ENCODE results near the gene TINCR. TPM values are rescaled to one million over a fixed set of nuclear protein-coding genes. Genes with fewer than 3 reads are reported as not detected.

TINCR gene
- total RNA-seq, 1 experiment from 2014 or later: not detected

DNA sequence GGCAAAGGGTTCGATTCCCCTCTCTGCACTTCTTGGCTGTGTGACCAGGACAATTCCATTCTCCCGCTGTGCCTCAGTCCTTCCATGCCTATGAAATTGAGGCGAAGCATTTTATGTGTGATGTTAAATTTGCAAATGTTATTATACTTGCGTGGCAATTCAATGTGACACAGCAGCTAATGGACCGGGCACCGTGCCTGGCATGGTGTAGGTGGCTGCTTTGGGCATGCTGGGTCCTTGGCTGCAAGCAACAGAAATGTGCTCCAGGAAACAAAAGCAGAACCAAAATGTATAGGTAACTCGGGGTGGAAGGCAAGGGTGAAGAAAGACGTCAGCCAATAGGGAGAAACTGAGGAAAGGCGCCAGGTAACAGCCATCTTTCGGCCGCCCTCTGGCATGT is 37.1 kb downstream of the TINCR start:
- H3K4me2 ChIP-seq (ENCODE audit: low read depth, low read length, poor library complexity, severe bottlenecking): no peak overlapping the region
- H3K27ac ChIP-seq (ENCODE audit: low read length): no peak overlapping the region
- no peaks in the 10 kb centered on the region for H3K4me1 ChIP-seq (ENCODE audit: low read length)
- H3K9me2 ChIP-seq (replicated peaks; ENCODE audit: insufficient read depth, low read length): no peaks in the 10 kb centered on the region
- H3K9ac ChIP-seq (ENCODE audit: low read length): no peak overlapping the region
- no peak overlapping the region for H2AFZ ChIP-seq (ENCODE audit: low read length)
- H3K36me3 ChIP-seq (ENCODE audit: insufficient read depth, low read length): no peaks in the 10 kb centered on the region
- H3K27me3 ChIP-seq (ENCODE audit: low read length): no peaks in the 10 kb centered on the region
- no peaks in the 10 kb centered on the region for H3K79me2 ChIP-seq (ENCODE audit: low read length)
- H3K4me3 ChIP-seq (ENCODE audit: low read length): no peak overlapping the region
- peaks cover 13% of the 10 kb centered on the region for H3K9me3 ChIP-seq (ENCODE audit: low read length)
- no peak for DNase-seq
- H4K20me1 ChIP-seq (ENCODE audit: insufficient read depth, low read depth, low read length): no peaks in the 10 kb centered on the region

DNA sequence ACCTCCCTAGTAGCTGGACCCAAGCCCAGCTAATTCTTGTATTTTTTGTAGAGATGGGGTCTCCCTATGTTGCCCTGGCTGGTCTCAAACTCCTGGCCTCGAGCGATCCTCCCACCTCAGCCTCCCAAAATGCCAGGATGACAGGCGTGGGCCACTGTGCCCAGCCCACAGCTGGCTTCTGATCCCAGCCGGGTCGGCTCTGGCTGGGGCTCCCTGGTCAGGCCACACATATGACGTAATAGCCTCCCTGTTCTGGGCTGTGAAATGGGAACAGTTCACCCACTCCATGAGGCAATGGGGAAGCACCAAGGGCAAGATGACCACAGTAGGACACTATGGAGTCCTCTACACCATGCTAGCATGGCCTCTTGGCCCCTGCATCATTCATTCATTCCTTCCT is 41.1 kb downstream of the TINCR start:
- Histone ChIP-seq H3K27ac (ENCODE audit: low read length) (no peak overlapping the region), H4K20me1 (ENCODE audit: insufficient read depth, low read depth, low read length) (no peaks in the 10 kb centered on the region), H3K9me2 (replicated peaks; ENCODE audit: insufficient read depth, low read length) (no peaks in the 10 kb centered on the region), H3K9me3 (ENCODE audit: low read length) (no peaks in the 10 kb centered on the region), H3K4me1 (ENCODE audit: low read length) (no peaks in the 10 kb centered on the region), H2AFZ (ENCODE audit: low read length) (no peak overlapping the region), H3K27me3 (ENCODE audit: low read length) (no peaks in the 10 kb centered on the region), H3K4me2 (ENCODE audit: low read depth, low read length, poor library complexity, severe bottlenecking) (no peak overlapping the region), H3K79me2 (ENCODE audit: low read length) (no peaks in the 10 kb centered on the region), H3K9ac (ENCODE audit: low read length) (no peak overlapping the region), H3K36me3 (ENCODE audit: insufficient read depth, low read length) (no peaks in the 10 kb centered on the region), H3K4me3 (ENCODE audit: low read length) (no peak overlapping the region)
- DNase-seq: no peak

DNA sequence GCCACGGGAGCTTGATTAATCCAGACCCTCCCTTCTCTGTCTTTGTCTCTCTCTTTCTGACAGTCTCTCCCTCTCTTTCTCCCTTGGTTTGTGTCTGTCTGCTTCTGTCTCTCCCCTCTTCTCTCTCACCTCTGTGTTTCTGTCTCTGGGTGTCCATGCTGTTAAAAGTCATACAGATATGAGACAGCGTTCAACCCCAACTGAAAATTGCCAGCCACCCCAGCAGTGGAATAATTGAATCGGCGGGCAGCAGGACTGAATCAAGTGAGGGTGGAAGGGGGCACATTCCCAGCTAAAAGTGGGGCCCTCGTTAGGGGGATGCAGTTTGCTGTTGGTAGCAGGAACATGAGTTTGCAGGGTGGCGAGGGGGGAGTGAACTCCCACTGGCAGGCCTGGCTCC is 43.7 kb downstream of the TINCR start:
- DNase-seq: no peak

DNA sequence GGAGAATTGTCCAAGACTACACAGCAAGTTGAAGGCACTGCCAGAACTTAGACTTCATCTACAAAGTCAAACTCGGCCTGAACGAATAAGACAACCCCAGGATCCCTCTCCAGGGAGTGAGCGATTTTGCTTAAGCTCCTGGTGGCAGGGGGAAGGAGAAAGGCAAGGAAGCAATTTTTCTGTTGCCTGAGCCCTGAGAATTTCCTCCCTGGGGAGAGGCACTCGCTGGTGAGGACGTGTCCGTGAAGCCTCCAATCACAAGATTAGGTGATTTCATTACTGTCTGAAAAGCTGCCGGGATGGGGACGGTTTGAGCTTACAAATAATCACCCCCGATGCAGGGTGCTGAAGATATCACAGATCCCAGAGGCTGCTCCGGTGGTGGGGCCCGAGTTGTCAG is 45.6 kb downstream of the TINCR start:
- no peak overlapping the region for H3K4me2 ChIP-seq (ENCODE audit: low read depth, low read length, poor library complexity, severe bottlenecking)
- no peaks in the 10 kb centered on the region for H4K20me1 ChIP-seq (ENCODE audit: insufficient read depth, low read depth, low read length)
- H3K9me2 ChIP-seq (replicated peaks; ENCODE audit: insufficient read depth, low read length): no peaks in the 10 kb centered on the region
- no peaks in the 10 kb centered on the region; the same call in 1 of the 2 replicates for H3K36me3 ChIP-seq (ENCODE audit: insufficient read depth, low read length)
- no peaks in the 10 kb centered on the region for H3K4me1 ChIP-seq (ENCODE audit: low read length)
- no peak overlapping the region for H3K4me3 ChIP-seq (ENCODE audit: low read length)
- no peak for DNase-seq
- no peak overlapping the region for H3K9ac ChIP-seq (ENCODE audit: low read length)
- no peaks in the 10 kb centered on the region; the same call in 1 of the 2 replicates for H3K9me3 ChIP-seq (ENCODE audit: low read length)
- no peaks in the 10 kb centered on the region for H3K79me2 ChIP-seq (ENCODE audit: low read length)
- no peak overlapping the region for H2AFZ ChIP-seq (ENCODE audit: low read length)
- H3K27me3 ChIP-seq (ENCODE audit: low read length): no peaks in the 10 kb centered on the region
- no peak overlapping the region for H3K27ac ChIP-seq (ENCODE audit: low read length)

More for the DNA sequence above, 43.7 kb downstream of the TINCR start:
- Histone ChIP-seq H3K9ac (ENCODE audit: low read length) (no peak overlapping the region), H2AFZ (ENCODE audit: low read length) (no peak overlapping the region), H3K79me2 (ENCODE audit: low read length) (no peaks in the 10 kb centered on the region), H3K27ac (ENCODE audit: low read length) (no peak overlapping the region), H4K20me1 (ENCODE audit: insufficient read depth, low read depth, low read length) (no peaks in the 10 kb centered on the region), H3K4me2 (ENCODE audit: low read depth, low read length, poor library complexity, severe bottlenecking) (no peak overlapping the region), H3K9me3 (ENCODE audit: low read length) (no peaks in the 10 kb centered on the region), H3K4me3 (ENCODE audit: low read length) (no peak overlapping the region), H3K9me2 (replicated peaks; ENCODE audit: insufficient read depth, low read length) (no peaks in the 10 kb centered on the region), H3K36me3 (ENCODE audit: insufficient read depth, low read length) (no peaks in the 10 kb centered on the region; the same call in 1 of the 2 replicates), H3K27me3 (ENCODE audit: low read length) (no peaks in the 10 kb centered on the region), H3K4me1 (ENCODE audit: low read length) (no peaks in the 10 kb centered on the region)

DNA sequence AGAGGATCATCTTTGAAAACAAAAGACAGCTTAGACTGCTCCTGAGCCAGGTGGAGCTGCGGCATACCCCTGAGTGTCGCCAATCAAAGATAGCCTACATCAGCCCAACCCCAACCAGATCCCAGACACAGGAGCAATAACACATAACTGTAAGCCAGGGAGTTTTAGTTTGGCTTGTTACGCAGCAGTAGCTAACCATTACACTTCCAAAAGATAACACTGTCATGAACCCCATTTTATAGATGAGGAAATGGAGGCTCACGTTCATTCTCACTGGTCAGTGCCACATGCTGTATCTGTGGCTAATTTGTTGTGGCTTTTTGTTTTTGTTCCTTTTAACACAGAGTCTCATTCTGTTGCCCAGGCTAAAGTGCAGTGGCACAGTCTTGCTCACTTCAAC is 47.3 kb downstream of the TINCR start:
- no peak overlapping the region for H3K4me2 ChIP-seq (ENCODE audit: low read depth, low read length, poor library complexity, severe bottlenecking)
- H3K27me3 ChIP-seq (ENCODE audit: low read length): no peaks in the 10 kb centered on the region
- no peak overlapping the region for H3K4me3 ChIP-seq (ENCODE audit: low read length)
- H3K4me1 ChIP-seq (ENCODE audit: low read length): no peaks in the 10 kb centered on the region
- peaks cover 9% of the 10 kb centered on the region for H3K9me3 ChIP-seq (ENCODE audit: low read length)
- H3K36me3 ChIP-seq (ENCODE audit: insufficient read depth, low read length): no peaks in the 10 kb centered on the region; the same call in 1 of the 2 replicates
- H3K79me2 ChIP-seq (ENCODE audit: low read length): no peaks in the 10 kb centered on the region
- no peak for DNase-seq
- no peaks in the 10 kb centered on the region for H4K20me1 ChIP-seq (ENCODE audit: insufficient read depth, low read depth, low read length)
- H3K9ac ChIP-seq (ENCODE audit: low read length): no peak overlapping the region
- no peaks in the 10 kb centered on the region for H3K9me2 ChIP-seq (replicated peaks; ENCODE audit: insufficient read depth, low read length)
- H3K27ac ChIP-seq (ENCODE audit: low read length): no peak overlapping the region
- H2AFZ ChIP-seq (ENCODE audit: low read length): no peak overlapping the region

DNA sequence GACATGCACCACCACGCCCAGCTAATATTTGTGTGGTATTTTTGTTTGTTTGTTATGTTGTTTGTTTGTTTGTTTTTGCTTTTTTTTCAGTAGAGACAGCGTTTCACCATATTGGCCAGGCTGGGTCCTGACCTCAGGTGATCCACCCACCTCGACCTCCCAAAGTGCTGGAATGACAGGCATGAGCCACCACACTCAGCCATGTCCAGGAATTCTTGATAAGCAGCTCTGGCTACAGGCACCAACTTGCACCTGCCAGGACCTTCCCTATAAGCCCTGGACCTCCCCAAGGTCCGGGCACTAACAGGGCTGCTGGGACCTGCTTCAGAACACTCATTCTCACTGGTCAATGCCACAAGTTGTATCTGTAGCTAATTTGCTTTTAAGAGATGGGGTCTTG is 48.7 kb downstream of the TINCR start:
- Histone ChIP-seq H3K4me3 (ENCODE audit: low read length) (no peak overlapping the region), H3K4me2 (ENCODE audit: low read depth, low read length, poor library complexity, severe bottlenecking) (no peak overlapping the region), H3K9me3 (ENCODE audit: low read length) (peaks cover 10% of the 10 kb centered on the region), H3K36me3 (ENCODE audit: insufficient read depth, low read length) (no peaks in the 10 kb centered on the region; the same call in 1 of the 2 replicates), H3K4me1 (ENCODE audit: low read length) (no peaks in the 10 kb centered on the region), H2AFZ (ENCODE audit: low read length) (no peak overlapping the region), H3K27ac (ENCODE audit: low read length) (no peak overlapping the region), H3K79me2 (ENCODE audit: low read length) (no peaks in the 10 kb centered on the region), H3K9me2 (replicated peaks; ENCODE audit: insufficient read depth, low read length) (no peaks in the 10 kb centered on the region), H3K9ac (ENCODE audit: low read length) (no peak overlapping the region), H3K27me3 (ENCODE audit: low read length) (no peaks in the 10 kb centered on the region), H4K20me1 (ENCODE audit: insufficient read depth, low read depth, low read length) (no peaks in the 10 kb centered on the region)
- peak; percentile 40 for DNase-seq

DNA sequence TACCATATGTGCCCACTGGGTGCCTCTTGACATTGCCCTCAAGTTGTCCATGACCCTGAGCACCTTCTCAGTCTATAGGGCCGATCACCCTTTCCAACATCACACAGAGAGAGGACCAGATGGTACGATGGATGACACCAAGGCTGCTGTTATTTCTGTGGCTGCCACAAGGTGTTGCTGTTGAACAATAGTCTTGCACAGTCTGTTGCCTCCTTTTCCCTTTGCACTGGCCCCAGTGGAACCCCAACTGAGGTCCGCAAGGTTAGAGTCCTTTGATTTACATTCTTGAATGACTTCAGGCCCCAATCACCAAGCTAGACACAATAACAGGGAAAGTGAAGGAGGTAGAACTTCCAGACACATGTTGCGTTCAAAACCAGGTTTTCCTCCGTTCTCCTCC is 52.0 kb downstream of the TINCR start:
- no peak overlapping the region for H3K4me3 ChIP-seq (ENCODE audit: low read length)
- H3K79me2 ChIP-seq (ENCODE audit: low read length): no peaks in the 10 kb centered on the region
- H3K4me1 ChIP-seq (ENCODE audit: low read length): no peaks in the 10 kb centered on the region
- H3K9me2 ChIP-seq (replicated peaks; ENCODE audit: insufficient read depth, low read length): no peaks in the 10 kb centered on the region
- H3K36me3 ChIP-seq (ENCODE audit: insufficient read depth, low read length): no peaks in the 10 kb centered on the region; the same call in 1 of the 2 replicates
- no peaks in the 10 kb centered on the region for H3K27me3 ChIP-seq (ENCODE audit: low read length)
- DNase-seq: peak; percentile 52
- H2AFZ ChIP-seq (ENCODE audit: low read length): no peak overlapping the region
- H3K27ac ChIP-seq (ENCODE audit: low read length): no peak overlapping the region
- H3K9me3 ChIP-seq (ENCODE audit: low read length): peaks cover 10% of the 10 kb centered on the region
- no peak overlapping the region for H3K9ac ChIP-seq (ENCODE audit: low read length)
- no peak overlapping the region for H3K4me2 ChIP-seq (ENCODE audit: low read depth, low read length, poor library complexity, severe bottlenecking)
- no peaks in the 10 kb centered on the region for H4K20me1 ChIP-seq (ENCODE audit: insufficient read depth, low read depth, low read length)

DNA sequence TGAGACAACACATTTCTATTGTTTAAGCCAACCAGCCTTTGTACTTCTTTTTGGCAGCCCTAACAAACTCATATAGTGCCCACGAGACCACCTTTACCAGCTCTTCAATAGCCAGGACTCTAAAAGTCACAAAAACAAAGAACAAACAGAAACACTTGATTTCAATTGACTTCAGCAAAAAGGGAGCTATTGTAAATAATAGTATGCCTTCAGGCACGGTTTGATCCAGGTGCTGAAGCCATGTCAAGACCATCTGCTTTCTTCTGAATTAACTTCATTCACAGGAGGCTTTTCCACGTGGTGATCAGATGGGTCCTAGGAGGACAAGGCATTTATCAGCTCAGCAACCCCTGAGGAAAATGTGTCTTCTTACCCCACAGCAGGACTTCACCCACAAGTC is 53.8 kb downstream of the TINCR start:
- Histone ChIP-seq H2AFZ (ENCODE audit: low read length) (no peak overlapping the region), H3K4me3 (ENCODE audit: low read length) (no peak overlapping the region), H3K27ac (ENCODE audit: low read length) (no peak overlapping the region), H3K9me3 (ENCODE audit: low read length) (peaks cover 10% of the 10 kb centered on the region), H3K36me3 (ENCODE audit: insufficient read depth, low read length) (no peaks in the 10 kb centered on the region), H3K9ac (ENCODE audit: low read length) (no peak overlapping the region), H3K27me3 (ENCODE audit: low read length) (no peaks in the 10 kb centered on the region), H3K4me1 (ENCODE audit: low read length) (no peaks in the 10 kb centered on the region), H3K79me2 (ENCODE audit: low read length) (no peaks in the 10 kb centered on the region), H3K4me2 (ENCODE audit: low read depth, low read length, poor library complexity, severe bottlenecking) (no peak overlapping the region), H4K20me1 (ENCODE audit: insufficient read depth, low read depth, low read length) (no peaks in the 10 kb centered on the region), H3K9me2 (replicated peaks; ENCODE audit: insufficient read depth, low read length) (no peaks in the 10 kb centered on the region)
- no peak for DNase-seq

DNA sequence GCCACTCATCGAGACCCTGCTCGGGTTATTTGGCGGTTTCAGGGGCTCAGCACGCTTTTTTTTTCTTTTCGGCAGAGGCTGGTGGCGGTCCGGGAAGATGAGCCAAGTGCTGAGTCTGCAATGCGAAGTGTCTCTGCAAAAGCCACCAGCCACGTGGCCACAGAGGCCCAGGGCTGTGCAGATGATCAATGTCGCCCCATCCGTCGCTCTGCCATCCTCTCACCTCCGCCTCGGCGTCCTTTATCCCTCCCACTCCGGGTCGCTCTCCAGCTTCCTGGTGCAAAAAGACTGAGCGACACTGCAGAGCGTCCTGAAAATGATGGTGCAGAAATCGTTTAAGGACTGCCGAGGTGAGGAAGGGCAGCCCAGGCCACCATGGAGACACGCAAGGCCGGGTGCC is 55.0 kb downstream of the TINCR start:
- Histone ChIP-seq H4K20me1 (ENCODE audit: insufficient read depth, low read depth, low read length) (no peaks in the 10 kb centered on the region), H3K9me3 (ENCODE audit: low read length) (peaks cover 10% of the 10 kb centered on the region), H3K9me2 (replicated peaks; ENCODE audit: insufficient read depth, low read length) (no peaks in the 10 kb centered on the region), H2AFZ (ENCODE audit: low read length) (no peak overlapping the region), H3K4me1 (ENCODE audit: low read length) (no peaks in the 10 kb centered on the region), H3K27ac (ENCODE audit: low read length) (no peak overlapping the region), H3K36me3 (ENCODE audit: insufficient read depth, low read length) (no peaks in the 10 kb centered on the region), H3K79me2 (ENCODE audit: low read length) (no peaks in the 10 kb centered on the region), H3K27me3 (ENCODE audit: low read length) (no peaks in the 10 kb centered on the region), H3K9ac (ENCODE audit: low read length) (no peak overlapping the region), H3K4me3 (ENCODE audit: low read length) (no peak overlapping the region), H3K4me2 (ENCODE audit: low read depth, low read length, poor library complexity, severe bottlenecking) (no peak overlapping the region)
- no peak for DNase-seq

All from Karpas-422 (cell line).